Thymus (tissue), 11 donors: ENCODE data around the gene MDN1. TPM values are rescaled to one million over a fixed set of nuclear protein-coding genes. Genes with fewer than 3 reads are reported as not detected.

Source experiments
- DNase-seq, 9 donors: peaks; one replicate each; pipeline ENCODE4 v3.0.0-alpha.2; 2013; ENCODE audit warnings: low spot score in 9 of 9, low read depth in 6 of 9, missing footprints in 1 of 9
- H3K27ac ChIP-seq, 2 donors: one replicate each; pipeline ENCODE4 v1.5.1; 2013; ENCODE audit warnings: control low read depth in 1 of 2, low read depth in 1 of 2, low read length in 1 of 2, mild to moderate bottlenecking in 1 of 2, moderate library complexity in 1 of 2
- H3K27me3 ChIP-seq, 2 donors: one replicate each; pipeline ENCODE4 v1.5.1; 2013; ENCODE audit warnings: low read length in 1 of 2; ENCODE audit not compliant: control insufficient read depth in 2 of 2, insufficient read depth in 1 of 2
- H3K36me3 ChIP-seq, 2 donors: one replicate each; pipeline ENCODE4 v1.5.1; 2013; ENCODE audit warnings: low read length in 1 of 2, mild to moderate bottlenecking in 1 of 2, moderate library complexity in 1 of 2; ENCODE audit not compliant: control insufficient read depth in 2 of 2, insufficient read depth in 2 of 2
- H3K4me1 ChIP-seq, 2 donors: one replicate each; pipeline ENCODE4 v1.5.1; 2013; ENCODE audit warnings: low read length in 2 of 2; ENCODE audit not compliant: control insufficient read depth in 2 of 2, insufficient read depth in 2 of 2
- H3K4me3 ChIP-seq, 2 donors: one replicate each; pipeline ENCODE4 v1.5.1; 2013; ENCODE audit warnings: low read length in 2 of 2, control low read depth in 1 of 2, mild to moderate bottlenecking in 1 of 2
- H3K9me3 ChIP-seq, 2 donors: one replicate each; pipeline ENCODE4 v1.5.1; 2013; ENCODE audit warnings: low read length in 1 of 2, mild to moderate bottlenecking in 1 of 2; ENCODE audit not compliant: control insufficient read depth in 2 of 2, insufficient read depth in 1 of 2
- WGBS: extraction: QIAGEN DNeasy Blood & Tissue Kit; methylation state at CpG from one replicate; pipeline ENCODE4 v1.1.7; 2013; 5-methylcytosine and 5-hydroxymethylcytosine counted together
- polyA plus RNA-seq: library from polyadenylated mRNA; stranded (reverse); fragments of 200-250 nt; gene quantifications from one replicate; pipeline ENCODE4 v1.2.3, GENCODE V29; 2013
- total RNA-seq: library from RNA; stranded (reverse); fragments of 120-200 nt; gene quantifications from one replicate; pipeline ENCODE4 v1.2.4, GENCODE V29; 2013
- donor health status: healthy.

The MDN1 gene
- total and polyA plus RNA-seq, 2 donors: 15.1 to 37.6 TPM

- Histone ChIP-seq H3K27ac (no peak overlapping the region), H3K4me1 (no peaks in the 10 kb centered on the region), H3K4me3 (no peak overlapping the region), H3K36me3 (peaks cover 15 to 52% of the 10 kb centered on the region in 2 donors), H3K9me3 (no peaks in the 10 kb centered on the region), H3K27me3 (no peaks in the 10 kb centered on the region)
- 100% methylated on average over 1 of the region's 1 CpG for WGBS
- DNase-seq: no peak
Observed at GRCh38 chr6:89707766-89708165, 111.8 kb downstream of the MDN1 start.

- Histone ChIP-seq H3K9me3 (no peaks in the 10 kb centered on the region), H3K27me3 (no peaks in the 10 kb centered on the region), H3K36me3 (peaks cover 15 to 48% of the 10 kb centered on the region in 2 donors), H3K4me1 (no peaks in the 10 kb centered on the region), H3K4me3 (no peak overlapping the region), H3K27ac (no peak overlapping the region)
- no peak for DNase-seq
Observed at GRCh38 chr6:89706121-89706520, 113.5 kb downstream of the MDN1 start.

- no peak overlapping the region for H3K27ac ChIP-seq
- no peaks in the 10 kb centered on the region for H3K9me3 ChIP-seq
- H3K4me3 ChIP-seq: no peak overlapping the region
- no peak for DNase-seq
- peaks cover 16 to 42% of the 10 kb centered on the region in 2 donors for H3K36me3 ChIP-seq
- no peaks in the 10 kb centered on the region for H3K27me3 ChIP-seq
- WGBS: 100% methylated on average over 1 of the region's 1 CpG
- no peaks in the 10 kb centered on the region for H3K4me1 ChIP-seq
Observed at GRCh38 chr6:89703292-89703691, 116.3 kb downstream of the MDN1 start.

- Histone ChIP-seq H3K4me3 (no peak overlapping the region), H3K27me3 (no peaks in the 10 kb centered on the region), H3K4me1 (no peaks in the 10 kb centered on the region), H3K9me3 (no peaks in the 10 kb centered on the region), H3K36me3 (peaks cover 7 to 32% of the 10 kb centered on the region in 2 donors), H3K27ac (no peak overlapping the region)
- 97% methylated on average over 3 of the region's 3 CpGs for WGBS
- DNase-seq: no peak
Observed at GRCh38 chr6:89702349-89702748, 117.2 kb downstream of the MDN1 start.

- H3K9me3 ChIP-seq: no peaks in the 10 kb centered on the region
- 99% methylated on average over 7 of the region's 7 CpGs for WGBS
- H3K4me3 ChIP-seq: no peak overlapping the region
- peaks cover 36 to 61% of the 10 kb centered on the region in 2 donors for H3K36me3 ChIP-seq
- H3K27me3 ChIP-seq: no peaks in the 10 kb centered on the region
- DNase-seq: no peak
- no peaks in the 10 kb centered on the region for H3K4me1 ChIP-seq
- no peak overlapping the region for H3K27ac ChIP-seq
Observed at GRCh38 chr6:89695667-89696066, 123.9 kb downstream of the MDN1 start.

- Histone ChIP-seq H3K36me3 (peaks cover 32 to 63% of the 10 kb centered on the region in 2 donors), H3K27me3 (no peaks in the 10 kb centered on the region), H3K9me3 (no peaks in the 10 kb centered on the region), H3K4me1 (no peaks in the 10 kb centered on the region), H3K4me3 (no peak overlapping the region), H3K27ac (no peak overlapping the region)
- WGBS: 97% methylated on average over 4 of the region's 4 CpGs
- DNase-seq: no peak
Observed at GRCh38 chr6:89694428-89694827, 125.2 kb downstream of the MDN1 start.

- DNase-seq: no peak
- Histone ChIP-seq H3K4me1 (no peaks in the 10 kb centered on the region), H3K27ac (no peak overlapping the region), H3K4me3 (no peak overlapping the region), H3K27me3 (no peaks in the 10 kb centered on the region), H3K36me3 (peaks cover 32 to 71% of the 10 kb centered on the region in 2 donors), H3K9me3 (no peaks in the 10 kb centered on the region)
- 98% methylated on average over 2 of the region's 2 CpGs for WGBS
Observed at GRCh38 chr6:89693207-89693606, 126.4 kb downstream of the MDN1 start.

- Histone ChIP-seq H3K27ac (no peak overlapping the region), H3K27me3 (no peaks in the 10 kb centered on the region), H3K9me3 (no peaks in the 10 kb centered on the region), H3K36me3 (peaks cover 38 to 80% of the 10 kb centered on the region in 2 donors), H3K4me3 (no peak overlapping the region), H3K4me1 (no peaks in the 10 kb centered on the region)
- 98% methylated on average over 9 of the region's 9 CpGs for WGBS
- no peak for DNase-seq
Observed at GRCh38 chr6:89692256-89692655, 127.3 kb downstream of the MDN1 start.

- Histone ChIP-seq H3K27me3 (no peaks in the 10 kb centered on the region), H3K27ac (no peak overlapping the region), H3K4me1 (no peaks in the 10 kb centered on the region), H3K9me3 (no peaks in the 10 kb centered on the region), H3K36me3 (peaks cover 44 to 85% of the 10 kb centered on the region in 2 donors), H3K4me3 (no peak overlapping the region)
- no peak for DNase-seq
Observed at GRCh38 chr6:89690944-89691324, 128.7 kb downstream of the MDN1 start.

- Histone ChIP-seq H3K27me3 (no peaks in the 10 kb centered on the region), H3K4me1 (no peaks in the 10 kb centered on the region), H3K36me3 (peaks cover 46 to 86% of the 10 kb centered on the region in 2 donors), H3K9me3 (no peaks in the 10 kb centered on the region), H3K27ac (no peak overlapping the region), H3K4me3 (no peak overlapping the region)
- DNase-seq: peak in 1 of 9 donors; percentile 1
- WGBS: 80% methylated on average over 5 of the region's 5 CpGs
Observed at GRCh38 chr6:89689732-89690131, 129.9 kb downstream of the MDN1 start.
